Osteocyte (in vitro differentiated cells): ENCODE measurements around the gene MYADML2. TPM values are rescaled to one million over a fixed set of nuclear protein-coding genes. Genes with fewer than 3 reads are reported as not detected.

Experiments
- DNase-seq: peaks from one replicate; pipeline ENCODE4 v3.0.0; 2021; ENCODE audit warnings: mixed read lengths; ENCODE audit not compliant: unreplicated experiment; ENCODE audit errors: extremely low spot score
- H3K27ac Mint-ChIP-seq: one replicate; pipeline ENCODE4 v1.8.0; 2021; ENCODE audit warnings: mild to moderate bottlenecking, mixed read lengths; ENCODE audit not compliant: unreplicated experiment
- H3K27me3 Mint-ChIP-seq: one replicate; pipeline ENCODE4 v1.8.0; 2021; ENCODE audit warnings: mixed read lengths; ENCODE audit not compliant: unreplicated experiment
- H3K36me3 Mint-ChIP-seq: one replicate; pipeline ENCODE4 v1.8.0; 2021; ENCODE audit warnings: mixed read lengths; ENCODE audit not compliant: unreplicated experiment
- H3K4me1 Mint-ChIP-seq: one replicate; pipeline ENCODE4 v1.8.0; 2021; ENCODE audit warnings: mixed read lengths; ENCODE audit not compliant: unreplicated experiment
- H3K4me3 Mint-ChIP-seq: one replicate; pipeline ENCODE4 v1.8.0; 2021; ENCODE audit warnings: mild to moderate bottlenecking, moderate library complexity, mixed read lengths; ENCODE audit not compliant: unreplicated experiment
- H3K9me3 Mint-ChIP-seq: one replicate; pipeline ENCODE4 v1.8.0; 2021; ENCODE audit warnings: mixed read lengths; ENCODE audit not compliant: unreplicated experiment
- total RNA-seq: library from RNA; stranded (reverse); gene quantifications from 2 replicates; pipeline ENCODE4 v1.2.1, GENCODE V29; 2021
- TF ChIP-seq, protein P1 (sequence below): fragments of 200-600 bp; sonication (generic); IDR thresholded peaks from 2 replicates; pipeline ENCODE4 v1.5.0; 2021; ENCODE audit warnings: antibody characterized with exemption, mild to moderate bottlenecking, moderate library complexity

The MYADML2 gene
- total RNA-seq, 1 donor from 2014 or later = not detected

DNA sequence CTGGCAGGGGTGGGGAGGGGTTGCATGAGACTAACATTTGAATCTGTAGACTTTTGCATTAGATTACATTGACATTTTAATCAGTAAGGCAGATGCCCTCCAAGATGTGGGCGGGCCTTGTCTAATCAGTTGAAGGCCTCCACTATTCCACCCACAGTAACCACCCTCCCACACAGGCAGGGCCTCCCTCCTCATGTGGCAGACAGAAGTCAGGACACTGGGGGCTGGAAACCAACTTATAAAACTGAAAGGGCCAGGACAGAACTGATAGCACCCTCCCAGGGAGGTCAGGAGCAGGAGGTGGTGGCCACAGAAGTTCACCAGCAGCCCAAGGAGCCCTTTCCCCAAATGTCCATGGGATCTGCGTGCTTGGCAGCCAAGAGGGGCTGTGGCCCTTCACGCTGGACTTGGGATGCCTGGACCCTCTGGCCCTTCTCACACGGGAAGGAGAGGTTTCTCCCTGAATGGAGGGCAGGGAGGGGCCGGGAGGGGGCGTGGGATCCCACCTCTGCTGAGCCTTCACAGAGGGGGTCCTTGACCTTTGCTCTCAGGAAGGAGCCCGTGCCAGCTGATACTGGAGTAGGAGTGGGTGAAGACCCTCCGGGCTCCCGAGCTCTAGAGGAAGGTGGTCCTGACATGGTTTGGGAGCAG lies 14.6 kb downstream of the MYADML2 start:
- H3K27me3 Mint-ChIP-seq = no peaks in the 10 kb centered on the region
- peaks cover 31% of the 10 kb centered on the region for H3K4me1 Mint-ChIP-seq
- DNase-seq = no peak
- no peak overlapping the region for H3K4me3 Mint-ChIP-seq
- TF ChIP-seq, protein P1, sequence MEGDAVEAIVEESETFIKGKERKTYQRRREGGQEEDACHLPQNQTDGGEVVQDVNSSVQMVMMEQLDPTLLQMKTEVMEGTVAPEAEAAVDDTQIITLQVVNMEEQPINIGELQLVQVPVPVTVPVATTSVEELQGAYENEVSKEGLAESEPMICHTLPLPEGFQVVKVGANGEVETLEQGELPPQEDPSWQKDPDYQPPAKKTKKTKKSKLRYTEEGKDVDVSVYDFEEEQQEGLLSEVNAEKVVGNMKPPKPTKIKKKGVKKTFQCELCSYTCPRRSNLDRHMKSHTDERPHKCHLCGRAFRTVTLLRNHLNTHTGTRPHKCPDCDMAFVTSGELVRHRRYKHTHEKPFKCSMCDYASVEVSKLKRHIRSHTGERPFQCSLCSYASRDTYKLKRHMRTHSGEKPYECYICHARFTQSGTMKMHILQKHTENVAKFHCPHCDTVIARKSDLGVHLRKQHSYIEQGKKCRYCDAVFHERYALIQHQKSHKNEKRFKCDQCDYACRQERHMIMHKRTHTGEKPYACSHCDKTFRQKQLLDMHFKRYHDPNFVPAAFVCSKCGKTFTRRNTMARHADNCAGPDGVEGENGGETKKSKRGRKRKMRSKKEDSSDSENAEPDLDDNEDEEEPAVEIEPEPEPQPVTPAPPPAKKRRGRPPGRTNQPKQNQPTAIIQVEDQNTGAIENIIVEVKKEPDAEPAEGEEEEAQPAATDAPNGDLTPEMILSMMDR = no peak
- no peaks in the 10 kb centered on the region for H3K9me3 Mint-ChIP-seq
- no peak overlapping the region for H3K27ac Mint-ChIP-seq
- peaks cover 2% of the 10 kb centered on the region for H3K36me3 Mint-ChIP-seq

DNA sequence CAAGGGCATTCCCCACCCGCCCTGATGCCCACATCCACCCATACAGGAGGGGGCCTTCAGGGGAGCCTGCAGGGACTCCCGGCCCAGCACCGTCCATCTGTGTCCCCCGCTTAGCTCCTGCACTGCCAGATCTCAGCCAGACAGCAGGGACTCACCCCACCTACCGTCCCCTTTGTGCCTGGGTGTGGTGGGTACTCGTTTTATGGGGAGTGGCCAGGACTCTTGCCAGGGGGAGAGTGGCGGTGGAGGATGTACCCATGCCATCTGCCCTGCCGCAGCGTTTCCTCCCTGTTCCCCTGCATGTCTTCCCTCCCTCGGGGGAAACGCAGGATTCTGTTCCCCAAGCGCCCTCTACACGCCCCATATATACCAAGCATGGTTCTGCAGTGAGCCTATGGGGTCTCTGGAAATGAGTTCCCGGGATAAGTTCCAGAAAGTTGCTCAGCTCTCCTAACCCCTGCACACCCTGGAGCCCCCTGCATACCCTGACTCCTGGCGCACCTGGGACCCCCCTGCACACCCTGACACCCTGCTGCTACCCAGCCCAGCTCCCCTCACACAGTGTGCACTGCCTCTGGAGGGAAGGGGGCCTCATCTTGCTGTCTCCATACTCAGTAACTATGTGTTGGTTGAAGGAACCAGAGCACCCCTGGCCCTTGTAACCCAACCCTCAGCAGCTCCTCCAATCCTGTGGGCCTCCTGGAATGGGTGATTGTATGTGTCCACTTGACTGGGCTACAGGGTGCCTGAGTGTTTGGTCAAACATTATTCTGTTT lies 15.3 kb downstream of the MYADML2 start:
- H3K36me3 Mint-ChIP-seq = peaks cover 2% of the 10 kb centered on the region
- no peaks in the 10 kb centered on the region for H3K27me3 Mint-ChIP-seq
- TF ChIP-seq, protein P1 = no peak
- H3K4me3 Mint-ChIP-seq = no peak overlapping the region
- no peak for DNase-seq
- peaks cover 30% of the 10 kb centered on the region for H3K4me1 Mint-ChIP-seq
- no peak overlapping the region for H3K27ac Mint-ChIP-seq
- no peaks in the 10 kb centered on the region for H3K9me3 Mint-ChIP-seq

DNA sequence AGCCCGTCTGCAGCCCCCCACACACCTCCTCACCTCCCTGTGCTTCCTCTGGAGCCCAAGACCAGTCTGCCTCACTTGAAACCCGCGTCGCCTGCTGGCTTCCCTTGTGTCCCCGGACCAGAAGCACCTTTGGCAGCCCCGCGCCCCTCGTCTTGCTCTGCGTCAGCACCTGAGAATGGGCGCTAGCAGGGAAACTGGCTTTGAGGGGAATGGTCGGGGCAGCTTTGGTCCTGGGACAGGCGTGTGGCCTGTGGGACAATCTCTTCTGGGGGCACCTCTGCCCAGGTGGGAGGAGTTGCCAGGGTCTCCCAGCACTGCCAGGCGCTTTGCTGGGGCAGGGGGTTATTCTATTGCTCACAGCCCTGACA lies 15.9 kb downstream of the MYADML2 start:
- peaks cover 32% of the 10 kb centered on the region for H3K4me1 Mint-ChIP-seq
- H3K4me3 Mint-ChIP-seq = no peak overlapping the region
- no peaks in the 10 kb centered on the region for H3K27me3 Mint-ChIP-seq
- H3K9me3 Mint-ChIP-seq = no peaks in the 10 kb centered on the region
- no peak for DNase-seq
- H3K27ac Mint-ChIP-seq = no peak overlapping the region
- TF ChIP-seq, protein P1 = no peak
- H3K36me3 Mint-ChIP-seq = peaks cover 2% of the 10 kb centered on the region

DNA sequence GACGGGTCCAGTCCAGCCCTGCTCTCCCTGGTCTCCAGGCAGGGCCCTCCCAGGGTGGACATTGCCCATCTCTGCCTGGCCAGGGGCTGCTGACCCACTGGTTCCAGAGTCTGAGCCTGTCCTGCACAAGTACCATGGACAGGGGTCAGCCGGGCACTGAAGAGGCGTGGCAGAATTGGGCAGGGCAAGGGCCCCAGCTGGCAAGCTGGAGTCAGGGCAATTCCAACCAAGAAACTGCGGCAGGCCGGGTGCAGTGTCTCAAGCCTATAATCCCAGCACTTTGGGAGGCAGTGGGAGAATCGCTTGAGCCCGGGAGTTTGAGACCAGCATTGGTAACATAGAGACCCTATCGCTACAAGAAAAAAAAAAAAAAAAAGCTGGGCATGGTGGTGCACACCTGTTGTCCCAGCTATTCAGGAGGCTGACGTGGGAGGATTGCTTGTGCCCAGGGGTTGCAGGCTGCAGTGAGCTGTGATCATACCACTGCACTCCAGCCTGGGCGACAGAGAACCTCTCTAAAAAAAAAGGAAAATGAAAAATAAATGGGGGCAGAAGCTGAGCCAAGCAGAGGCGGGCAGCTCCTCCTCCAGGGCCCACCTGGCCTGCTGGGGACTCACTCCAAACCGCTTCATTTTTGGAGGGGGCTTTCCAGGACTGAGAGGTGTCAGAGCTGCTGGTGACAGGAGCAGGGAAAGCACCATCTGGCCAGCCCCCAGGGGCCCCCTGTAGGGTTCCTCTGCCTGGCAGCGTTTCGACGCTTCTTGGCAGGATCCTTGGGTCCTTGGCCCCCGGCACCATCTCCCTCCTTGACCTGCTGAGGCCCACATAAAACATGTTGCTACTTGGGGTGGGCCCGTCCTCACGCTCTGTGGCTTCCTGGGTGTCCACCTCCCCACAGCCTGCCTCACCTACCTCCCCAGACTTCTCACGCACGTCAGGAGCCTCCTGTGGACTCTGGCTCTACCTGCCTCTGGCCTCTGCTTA lies 16.6 kb downstream of the MYADML2 start:
- Mint-ChIP-seq H3K27me3 (no peaks in the 10 kb centered on the region), H3K9me3 (no peaks in the 10 kb centered on the region), H3K4me3 (no peak overlapping the region), H3K27ac (no peak overlapping the region), H3K4me1 (peaks cover 32% of the 10 kb centered on the region), H3K36me3 (peaks cover 2% of the 10 kb centered on the region)
- TF ChIP-seq, protein P1 = no peak
- DNase-seq = no peak
